ENCODE results near the gene SLC16A12.

SLC16A12 gene

GRCh38 chr10:89552213-89552612, 16.8 kb upstream of the SLC16A12 start:
- no peaks in the 10 kb centered on the region for H3K36me3 ChIP-seq (ENCODE audit: control insufficient read depth in 2 of 2, insufficient read depth in 1 of 2, low read length in 2 of 2)
- no peak overlapping the region for H3K4me3 ChIP-seq (ENCODE audit: low read depth, low read length)
- H3K9me3 ChIP-seq (ENCODE audit: control insufficient read depth, insufficient read depth, low read depth, low read length), result no peaks in the 10 kb centered on the region
- ChIA-PET CTCF (interaction anchor here (1.5 kb wide), 1 partner anchor 12 kb away, joined by 5 read pairs; no protein-coding TSS in a partner anchor), POLR2A (no interaction called here)
- H3K4me1 ChIP-seq (ENCODE audit: control insufficient read depth, insufficient read depth, low read length), result no peaks in the 10 kb centered on the region
- H3K27ac ChIP-seq (ENCODE audit: extremely low read depth, low read depth, low read length), result no peak overlapping the region
- TF ChIP-seq ZFP41 (tag by site-specific recombination; IDR thresholded peaks at IDR 0.05; ENCODE audit: borderline replicate concordance) (no peak), ZNF747 (tag by site-specific recombination; IDR thresholded peaks at IDR 0.05) (no peak), ZBTB48 (tag by site-specific recombination; IDR thresholded peaks at IDR 0.05) (no peak), ZNF830 (tag by site-specific recombination; IDR thresholded peaks at IDR 0.05; ENCODE audit: low read depth) (no peak), ZNF148 (tag by site-specific recombination; IDR thresholded peaks at IDR 0.05; ENCODE audit: borderline replicate concordance) (no peak), EGR2 (tag by site-specific recombination; IDR thresholded peaks at IDR 0.05; ENCODE audit: low read depth) (no peak), ZNF629 (tag by site-specific recombination; IDR thresholded peaks at IDR 0.05) (no peak), ZNF768 (tag by site-specific recombination; IDR thresholded peaks at IDR 0.05) (no peak), ZBTB17 (tag by site-specific recombination; IDR thresholded peaks at IDR 0.05) (no peak), ZBTB10 (tag by site-specific recombination; IDR thresholded peaks at IDR 0.05) (no peak), ZNF48 (tag by site-specific recombination; IDR thresholded peaks at IDR 0.05) (no peak), PATZ1 (tag by site-specific recombination; IDR thresholded peaks at IDR 0.05) (no peak), KLF10 (tag by site-specific recombination; IDR thresholded peaks at IDR 0.05) (no peak), ZNF169 (tag by site-specific recombination; IDR thresholded peaks at IDR 0.05) (no peak), ZNF777 (tag by site-specific recombination; IDR thresholded peaks at IDR 0.05; ENCODE audit: borderline replicate concordance) (no peak), ZNF658 (tag by site-specific recombination; IDR thresholded peaks at IDR 0.05) (no peak), ZNF548 (tag by site-specific recombination; IDR thresholded peaks at IDR 0.05) (no peak)
- TF ChIP-seq, protein P1, sequence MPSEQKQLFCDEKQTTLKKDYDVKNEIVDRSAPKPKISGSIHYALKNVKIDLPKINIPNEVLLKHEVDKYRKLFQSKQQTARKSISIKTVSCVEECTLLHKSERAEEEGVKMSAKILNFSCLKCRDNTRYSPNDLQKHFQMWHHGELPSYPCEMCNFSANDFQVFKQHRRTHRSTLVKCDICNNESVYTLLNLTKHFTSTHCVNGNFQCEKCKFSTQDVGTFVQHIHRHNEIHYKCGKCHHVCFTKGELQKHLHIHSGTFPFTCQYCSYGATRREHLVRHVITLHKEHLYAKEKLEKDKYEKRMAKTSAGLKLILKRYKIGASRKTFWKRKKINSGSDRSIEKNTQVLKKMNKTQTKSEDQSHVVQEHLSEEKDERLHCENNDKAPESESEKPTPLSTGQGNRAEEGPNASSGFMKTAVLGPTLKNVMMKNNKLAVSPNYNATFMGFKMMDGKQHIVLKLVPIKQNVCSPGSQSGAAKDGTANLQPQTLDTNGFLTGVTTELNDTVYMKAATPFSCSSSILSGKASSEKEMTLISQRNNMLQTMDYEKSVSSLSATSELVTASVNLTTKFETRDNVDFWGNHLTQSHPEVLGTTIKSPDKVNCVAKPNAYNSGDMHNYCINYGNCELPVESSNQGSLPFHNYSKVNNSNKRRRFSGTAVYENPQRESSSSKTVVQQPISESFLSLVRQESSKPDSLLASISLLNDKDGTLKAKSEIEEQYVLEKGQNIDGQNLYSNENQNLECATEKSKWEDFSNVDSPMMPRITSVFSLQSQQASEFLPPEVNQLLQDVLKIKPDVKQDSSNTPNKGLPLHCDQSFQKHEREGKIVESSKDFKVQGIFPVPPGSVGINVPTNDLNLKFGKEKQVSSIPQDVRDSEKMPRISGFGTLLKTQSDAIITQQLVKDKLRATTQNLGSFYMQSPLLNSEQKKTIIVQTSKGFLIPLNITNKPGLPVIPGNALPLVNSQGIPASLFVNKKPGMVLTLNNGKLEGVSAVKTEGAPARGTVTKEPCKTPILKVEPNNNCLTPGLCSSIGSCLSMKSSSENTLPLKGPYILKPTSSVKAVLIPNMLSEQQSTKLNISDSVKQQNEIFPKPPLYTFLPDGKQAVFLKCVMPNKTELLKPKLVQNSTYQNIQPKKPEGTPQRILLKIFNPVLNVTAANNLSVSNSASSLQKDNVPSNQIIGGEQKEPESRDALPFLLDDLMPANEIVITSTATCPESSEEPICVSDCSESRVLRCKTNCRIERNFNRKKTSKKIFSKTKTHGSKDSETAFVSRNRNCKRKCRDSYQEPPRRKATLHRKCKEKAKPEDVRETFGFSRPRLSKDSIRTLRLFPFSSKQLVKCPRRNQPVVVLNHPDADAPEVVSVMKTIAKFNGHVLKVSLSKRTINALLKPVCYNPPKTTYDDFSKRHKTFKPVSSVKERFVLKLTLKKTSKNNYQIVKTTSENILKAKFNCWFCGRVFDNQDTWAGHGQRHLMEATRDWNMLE (tag by site-specific recombination; conservative IDR thresholded peaks at IDR 0.05; ENCODE audit: low read depth), result no peak
